HG02798 (cell line): ENCODE measurements around the gene CERS1.

ENCODE experiments used
- ATAC-seq: cut with Tn5 transposase; IDR thresholded peaks from one replicate; pipeline ENCODE4 v1.9.1; 2021; ENCODE audit warnings: mild to moderate bottlenecking; ENCODE audit not compliant: unreplicated experiment, poor library complexity

Gene CERS1

DNA sequence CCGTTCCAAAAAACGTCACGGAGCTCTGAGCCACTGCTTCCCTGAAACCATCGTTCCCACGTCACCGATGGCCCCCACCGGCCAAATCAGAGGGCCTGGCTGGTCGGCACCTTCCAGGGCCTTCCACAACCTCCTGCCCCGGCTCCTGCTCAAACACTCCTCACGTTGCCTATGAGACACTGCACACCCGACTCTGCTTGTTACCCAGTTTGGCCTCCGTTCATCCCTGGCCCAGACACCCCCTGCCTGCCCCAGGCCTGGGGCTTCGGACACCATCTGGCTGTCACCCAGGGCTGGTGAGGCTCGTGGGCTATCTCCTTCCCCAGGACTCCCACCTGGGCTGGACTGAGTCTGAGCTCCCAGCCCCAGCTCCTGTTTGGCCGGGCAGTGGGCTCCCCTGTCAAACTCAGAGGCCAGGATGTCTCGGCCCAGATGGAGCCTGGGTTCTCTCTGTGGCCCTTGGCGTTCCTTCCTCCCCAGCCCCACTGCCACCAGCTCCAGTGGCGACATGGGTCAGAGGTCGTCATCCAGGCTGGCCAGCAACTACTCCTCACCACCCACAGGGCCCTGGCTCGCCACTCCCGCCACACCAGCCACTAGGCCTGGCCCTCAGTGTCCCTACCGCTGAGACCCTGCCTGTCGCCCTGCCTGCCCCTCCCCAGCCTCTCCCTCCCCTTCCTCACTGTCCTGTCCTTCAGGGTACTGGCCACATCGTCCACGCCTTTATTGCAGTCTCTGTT is 17.7 kb downstream of the CERS1 start:
- ATAC-seq = no peak

GRCh38 chr19:18876865-18877264 is 19.1 kb downstream of the CERS1 start:
- ATAC-seq = no peak

GRCh38 chr19:18875726-18876125 is 20.2 kb downstream of the CERS1 start:
- ATAC-seq = no peak

DNA sequence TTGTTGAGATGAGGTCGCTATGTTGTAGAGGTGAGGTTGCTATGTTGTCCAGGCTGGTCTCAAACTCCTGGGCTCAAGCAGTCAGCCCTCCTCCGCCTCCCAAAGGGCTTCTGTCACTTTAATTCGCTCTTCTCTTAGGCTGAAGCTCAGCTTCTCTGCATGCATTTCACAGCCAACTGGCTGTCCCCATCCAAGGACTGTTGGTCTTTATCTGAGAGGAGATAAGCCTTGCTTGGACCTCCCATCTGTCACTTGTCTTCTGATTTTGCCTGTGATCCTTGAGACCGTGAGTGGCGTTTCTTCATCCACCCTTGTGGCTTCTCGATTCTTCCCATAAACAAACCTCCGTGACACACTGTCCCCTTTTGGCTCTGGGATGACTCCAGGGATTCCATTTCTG is 24.4 kb downstream of the CERS1 start:
- no peak for ATAC-seq

GRCh38 chr19:18870531-18871172 is 25.3 kb downstream of the CERS1 start:
- no peak for ATAC-seq

DNA sequence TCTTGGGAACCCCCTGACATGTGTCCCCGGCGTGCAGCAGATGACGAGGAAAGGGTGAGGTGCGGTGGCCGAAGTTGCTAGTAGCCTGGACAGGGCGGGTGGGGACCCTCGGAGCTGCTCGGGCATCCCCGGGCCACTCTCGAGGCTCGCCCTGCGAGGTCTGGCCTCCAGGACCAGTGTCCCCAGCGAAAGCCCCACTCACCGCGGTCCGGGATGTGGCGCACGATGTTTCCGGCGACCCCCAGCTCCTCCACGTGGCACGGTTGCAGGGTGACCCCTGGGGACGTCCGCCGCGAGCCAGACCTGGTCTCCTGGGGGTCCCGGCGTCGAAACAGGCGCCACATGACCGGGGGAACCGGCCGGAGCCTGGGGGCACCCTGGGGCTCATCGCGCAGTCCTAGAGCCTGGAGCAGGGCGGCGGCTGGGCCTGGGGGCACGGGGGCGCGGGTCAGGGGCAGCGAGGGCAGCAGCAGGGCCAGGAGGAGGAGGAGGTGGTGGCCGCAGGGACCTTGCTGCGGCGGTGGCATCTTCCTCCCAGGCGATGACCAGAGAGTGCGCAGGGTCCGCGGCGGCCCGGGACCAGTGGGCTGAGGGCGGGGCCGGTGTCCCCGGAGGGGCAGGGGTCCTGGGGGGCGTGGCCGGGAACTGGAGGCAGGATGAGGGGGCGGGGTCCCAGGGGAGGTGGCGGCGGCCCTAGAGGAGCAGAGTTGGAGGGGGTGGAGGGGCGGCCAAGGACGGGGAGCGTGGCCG is 26.0 kb downstream of the CERS1 start:
- ATAC-seq = no peak

- no peak for ATAC-seq
Observed at GRCh38 chr19:18869023-18869618, 26.8 kb downstream of the CERS1 start.

GRCh38 chr19:18868380-18869022 is 27.5 kb downstream of the CERS1 start:
- no peak for ATAC-seq

DNA sequence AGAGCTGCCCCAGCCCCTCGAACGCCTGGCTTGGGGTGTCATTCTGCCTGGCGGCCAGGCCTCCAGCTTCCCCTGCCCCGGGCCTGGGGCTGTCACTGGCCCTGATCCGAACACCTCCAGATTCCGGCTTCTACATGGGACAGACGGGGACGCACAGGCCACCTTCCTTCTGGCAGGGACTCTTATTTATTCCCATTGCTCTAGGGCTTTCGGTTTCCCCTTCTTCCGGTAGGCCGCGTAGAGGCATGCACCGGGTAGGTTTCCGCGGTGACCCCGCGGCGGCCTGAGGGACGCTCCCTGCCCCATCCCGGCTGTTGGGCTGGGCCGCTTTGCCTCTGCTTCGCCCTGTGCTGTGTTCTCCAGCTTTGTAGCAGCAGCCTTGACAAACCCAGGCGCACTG is 28.2 kb downstream of the CERS1 start:
- no peak for ATAC-seq

GRCh38 chr19:18867199-18867598 is 28.8 kb downstream of the CERS1 start:
- no peak for ATAC-seq

DNA sequence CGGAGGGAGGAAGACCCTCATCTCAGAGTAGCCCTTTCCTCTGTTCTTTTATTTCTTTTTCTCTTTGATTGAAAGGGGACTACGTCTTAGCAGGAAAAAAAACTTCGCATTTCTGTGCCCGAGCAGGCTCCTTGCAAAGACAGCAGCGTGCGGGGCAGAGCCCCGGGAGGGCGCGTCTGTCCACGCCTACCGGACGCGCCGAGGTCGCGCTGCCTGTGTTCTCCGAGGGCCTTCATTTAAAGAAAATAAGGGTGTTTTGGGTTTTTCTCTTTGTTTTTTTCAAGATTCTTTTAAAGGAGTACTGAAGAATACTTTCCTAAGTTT is 29.2 kb downstream of the CERS1 start:
- ATAC-seq = no peak

- ATAC-seq = peak; percentile 59
Observed at GRCh38 chr19:18865973-18866799, 29.8 kb downstream of the CERS1 start.

GRCh38 chr19:18865106-18865972 is 30.6 kb downstream of the CERS1 start:
- no peak for ATAC-seq

GRCh38 chr19:18863843-18864362 is 32.1 kb downstream of the CERS1 start:
- no peak for ATAC-seq

DNA sequence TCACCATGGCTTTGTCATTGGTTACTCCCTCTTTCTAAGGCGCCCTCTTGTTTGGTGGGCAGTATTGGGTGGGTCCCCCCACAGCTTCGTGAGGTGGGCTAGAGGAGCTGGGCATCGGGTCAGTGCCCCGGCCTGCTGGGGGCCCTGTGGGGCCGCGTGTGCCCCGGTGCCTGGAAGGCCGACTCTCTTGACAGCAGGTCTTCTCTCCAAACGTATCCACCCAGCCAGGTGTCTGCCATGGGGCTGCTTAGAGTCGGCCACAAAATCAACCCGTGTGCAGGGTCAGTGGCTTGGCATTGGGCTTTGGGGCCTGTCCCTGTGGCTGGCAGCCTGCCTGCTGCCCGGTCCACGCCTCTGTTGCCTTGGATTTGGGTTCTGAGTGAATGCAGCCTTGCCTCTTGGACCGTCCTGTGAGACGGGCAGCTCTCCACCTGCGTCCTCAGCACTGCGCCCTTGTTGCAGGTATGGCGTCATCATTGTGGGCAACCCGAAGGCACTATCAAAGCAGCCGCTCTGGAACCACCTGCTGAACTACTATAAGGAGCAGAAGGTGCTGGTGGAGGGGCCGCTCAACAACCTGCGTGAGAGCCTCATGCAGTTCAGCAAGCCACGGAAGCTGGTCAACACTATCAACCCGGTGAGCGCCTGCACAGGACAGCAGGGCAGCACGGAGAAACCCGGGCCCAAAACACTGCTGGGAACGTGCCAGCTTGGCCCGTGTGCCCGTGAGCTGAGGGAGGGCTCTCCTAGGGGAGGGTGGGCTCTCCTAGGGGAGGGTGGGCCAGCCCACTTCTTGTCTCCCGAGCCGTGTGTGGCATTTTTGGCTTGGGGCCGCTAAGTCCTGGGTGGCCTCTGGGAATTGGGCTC is 32.7 kb downstream of the CERS1 start:
- no peak for ATAC-seq

DNA sequence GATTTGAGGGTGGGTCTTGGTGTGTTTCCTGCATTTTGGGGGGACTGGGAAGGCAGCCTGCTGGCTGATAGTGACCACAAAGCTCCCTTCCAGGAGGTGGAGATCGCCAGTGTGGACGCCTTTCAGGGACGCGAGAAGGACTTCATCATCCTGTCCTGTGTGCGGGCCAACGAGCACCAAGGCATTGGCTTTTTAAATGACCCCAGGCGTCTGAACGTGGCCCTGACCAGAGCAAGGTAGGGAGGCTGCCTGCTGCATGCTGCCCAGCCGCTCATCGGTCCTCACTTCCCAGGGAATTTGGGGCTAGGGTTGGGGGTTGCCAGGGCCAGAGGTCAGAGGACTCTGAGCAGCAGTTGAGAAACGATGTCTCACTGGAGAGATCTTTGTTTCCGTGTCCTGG is 34.0 kb downstream of the CERS1 start:
- ATAC-seq = no peak

DNA sequence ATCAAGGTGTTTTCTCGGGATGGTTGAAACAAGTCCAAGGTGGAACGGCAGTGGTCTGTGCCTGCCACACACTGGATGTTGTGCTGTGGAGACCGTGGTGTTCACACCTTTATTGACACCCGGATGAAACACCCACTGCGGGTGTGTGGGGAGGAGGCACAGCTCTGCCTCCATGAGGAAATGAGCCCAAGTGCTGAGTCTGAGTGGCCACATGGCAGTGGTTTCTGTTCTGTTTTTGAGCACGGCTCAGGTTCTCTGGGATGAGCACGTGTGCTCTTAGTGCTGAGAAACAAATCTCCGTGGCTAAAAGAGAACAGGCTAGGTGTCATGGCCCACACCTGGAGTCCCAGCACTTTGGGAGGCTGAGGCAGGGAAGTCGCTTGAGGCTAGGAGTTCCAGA is 34.7 kb downstream of the CERS1 start:
- no peak for ATAC-seq

DNA sequence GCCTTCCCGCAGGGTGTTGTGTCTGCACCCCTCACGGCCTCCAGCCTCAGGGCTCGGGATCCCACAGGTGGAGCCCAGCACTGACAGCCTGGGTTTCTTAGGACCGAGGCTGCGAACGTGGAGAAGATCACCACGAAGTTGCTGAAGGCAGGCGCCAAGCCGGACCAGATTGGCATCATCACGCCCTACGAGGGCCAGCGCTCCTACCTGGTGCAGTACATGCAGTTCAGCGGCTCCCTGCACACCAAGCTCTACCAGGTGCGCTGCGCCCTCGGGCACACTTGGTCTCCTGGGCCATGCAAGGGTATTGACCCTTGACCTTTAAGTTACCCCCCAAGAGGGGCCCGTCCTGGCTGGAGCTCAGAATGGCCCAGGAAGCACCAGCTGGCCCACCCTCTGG is 35.2 kb downstream of the CERS1 start:
- ATAC-seq = no peak
